Heart left ventricle (tissue), 16 donors: Measurements from ENCODE around the gene MAP4K5. TPM values are rescaled to one million over a fixed set of nuclear protein-coding genes. Genes with fewer than 3 reads are reported as not detected.

Source experiments
- ATAC-seq, 4 donors: fragments of 200-7000 bp; cut with Tn5 transposase; one replicate each; pipeline ENCODE4 v1.9.1; 2020 to 2022; ENCODE audit warnings: moderate library complexity in 4 of 4, mild to moderate bottlenecking in 3 of 4, moderate number of reproducible peaks in 1 of 4
- DNase-seq, 5 donors: peaks; one replicate each; pipeline ENCODE4 v3.0.0-alpha.2; 2020
- H3K27ac ChIP-seq, 12 donors: fragments of 200-600 bp; sonication (generic) in 4 of 12; one replicate each; pipeline versions ENCODE4 v1.5.0 to v1.8.0; 2016 to 2022; ENCODE audit warnings: mild to moderate bottlenecking in 2 of 12
- H3K27me3 ChIP-seq, 9 donors: fragments of 200-600 bp; sonication (generic) in 2 of 9; one replicate each; pipeline versions ENCODE4 v1.5.1 to v1.8.0; 2016 to 2022; ENCODE audit warnings: mild to moderate bottlenecking in 3 of 9
- H3K36me3 ChIP-seq, 9 donors: fragments of 200-600 bp; sonication (generic) in 2 of 9; one replicate each; pipeline versions ENCODE4 v1.5.0 to v1.8.0; 2018 to 2022; ENCODE audit warnings: mild to moderate bottlenecking in 2 of 9
- H3K4me1 ChIP-seq, 12 donors: fragments of 200-600 bp; sonication (generic) in 4 of 12; one replicate each; pipeline versions ENCODE4 v1.5.0 to v1.8.0; 2016 to 2022; ENCODE audit warnings: mild to moderate bottlenecking in 3 of 12
- H3K4me3 ChIP-seq, 12 donors: fragments of 200-600 bp; sonication (generic) in 4 of 12; one replicate each; pipeline versions ENCODE4 v1.5.0 to v1.8.0; 2017 to 2022; ENCODE audit warnings: mild to moderate bottlenecking in 9 of 12, moderate library complexity in 4 of 12
- H3K9me3 ChIP-seq, 12 donors: fragments of 200-600 bp; sonication (generic) in 4 of 12; one replicate each; pipeline versions ENCODE4 v1.5.0 to v1.8.0; 2016 to 2022; ENCODE audit warnings: mild to moderate bottlenecking in 1 of 12
- POLR2A ChIP-seq, 2 donors: fragments of 450-650 bp; IDR thresholded peaks; one replicate each; pipeline ENCODE4 v1.6.1; 2017; ENCODE audit warnings: antibody characterized with exemption in 2 of 2, mild to moderate bottlenecking in 2 of 2, moderate library complexity in 2 of 2
- WGBS, 4 donors: extraction: QIAGEN DNeasy Blood & Tissue Kit in 2 of 4; methylation state at CpG; one replicate each; pipeline versions ENCODE4 v1.1.5 to v1.1.7; 2013 to 2018; 5-methylcytosine and 5-hydroxymethylcytosine counted together
- intact Hi-C, 10 donors: fragments of 100-400 bp; cut with DNase I; formaldehyde crosslinking; loops; one replicate each; pipeline versions ENCODE4 v1.11.1 to v1.14.2; 2022
- polyA plus RNA-seq, 2 donors: library from polyadenylated mRNA; stranded (reverse); fragments of 200-250 nt; gene quantifications; one replicate each; pipeline ENCODE4 v1.2.3, GENCODE V29; 2013
- total RNA-seq, 9 donors: library from RNA; depleted of rRNA in 2 of 9; stranded (reverse); fragments of >200 nt in 2 of 9; fragmentation: NEBNext Ultra II Directional in 3 of 9; extraction: Animal tissue kit (Norgen Biotek cat#: 25700) in 3 of 9; gene quantifications; one replicate each; pipeline versions ENCODE4 v1.1.0 to v1.2.4, GENCODE V29; 2016 to 2023
- TF ChIP-seq, protein P1 (sequence below), 12 donors: fragments of 200-600 bp; sonication (generic) in 4 of 12; IDR thresholded peaks; one replicate each; pipeline versions ENCODE4 v1.5.0 to v1.8.0; 2018 to 2022; ENCODE audit warnings: antibody characterized with exemption in 12 of 12, mild to moderate bottlenecking in 5 of 12
- donor health status: ischemic (EF 13 %, LVEDD 7.1; RV severe dilation, severe dysfunction).
- donor health status: healthy with polysubstance abuse.
- donor health status: DM: no; HTN: yes; CAD: no.
- donor health status: DM: no; HTN: no; CAD: no.
- donor health status: ischemic (EF 25% LVEDD 6.9; RV normal size, moderate dysfunction).
- donor health status: ischemic (EF 25% LVEDD 5.7; RV mildly dilated, moderate dysfunction).
- donor health status: healthy.
- donor health status: DM: yes; HTN: yes; CAD: no.
- donor health status: ischemic (EF 35%, LVEDD 5.7; RV mildly dilated, moderate dysfunction).
- donor health status: nonischemic (EF 11% LVEDD 7.7; RV severe dilation, severe dysfunction).
- donor health status: DM: yes; HTN: yes; CAD: no.
- donor health status: PGD.
- donor health status: ischemic (EF 29% LVEDD 5.4; RV normal size, mild dysfunction).
- donor health status: nonischemic (EF 23%, LVEDD 6.1; RV moderate dilation, normal function).

Gene MAP4K5
- total and polyA plus RNA-seq, 11 donors, result 4.7 to 43.3 (median 16.6) TPM

- ATAC-seq, result no peak
- no peaks in the 10 kb centered on the region for H3K27me3 ChIP-seq
- peaks cover 0 to 61% (median 8%) of the 10 kb centered on the region in 12 donors for H3K4me1 ChIP-seq
- no peak for DNase-seq
- TF ChIP-seq, protein P1, sequence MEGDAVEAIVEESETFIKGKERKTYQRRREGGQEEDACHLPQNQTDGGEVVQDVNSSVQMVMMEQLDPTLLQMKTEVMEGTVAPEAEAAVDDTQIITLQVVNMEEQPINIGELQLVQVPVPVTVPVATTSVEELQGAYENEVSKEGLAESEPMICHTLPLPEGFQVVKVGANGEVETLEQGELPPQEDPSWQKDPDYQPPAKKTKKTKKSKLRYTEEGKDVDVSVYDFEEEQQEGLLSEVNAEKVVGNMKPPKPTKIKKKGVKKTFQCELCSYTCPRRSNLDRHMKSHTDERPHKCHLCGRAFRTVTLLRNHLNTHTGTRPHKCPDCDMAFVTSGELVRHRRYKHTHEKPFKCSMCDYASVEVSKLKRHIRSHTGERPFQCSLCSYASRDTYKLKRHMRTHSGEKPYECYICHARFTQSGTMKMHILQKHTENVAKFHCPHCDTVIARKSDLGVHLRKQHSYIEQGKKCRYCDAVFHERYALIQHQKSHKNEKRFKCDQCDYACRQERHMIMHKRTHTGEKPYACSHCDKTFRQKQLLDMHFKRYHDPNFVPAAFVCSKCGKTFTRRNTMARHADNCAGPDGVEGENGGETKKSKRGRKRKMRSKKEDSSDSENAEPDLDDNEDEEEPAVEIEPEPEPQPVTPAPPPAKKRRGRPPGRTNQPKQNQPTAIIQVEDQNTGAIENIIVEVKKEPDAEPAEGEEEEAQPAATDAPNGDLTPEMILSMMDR (IDR thresholded peaks at IDR 0.05), result no peak
- no peak for TF ChIP-seq POLR2A (IDR thresholded peaks at IDR 0.05)
- WGBS, 4 donors, result 85 to 91% (median 88%) methylated on average over 5 of the region's 5 CpGs
- peaks cover 0 to 7% (median 0%) of the 10 kb centered on the region in 9 donors for H3K36me3 ChIP-seq
- no peak overlapping the region for H3K4me3 ChIP-seq
- intact Hi-C loops, result no loop called here
- H3K27ac ChIP-seq, result peak overlapping the region in 1 of 12 donors; percentile 32
- H3K9me3 ChIP-seq, result no peaks in the 10 kb centered on the region
These were observed 8.9 kb downstream of the MAP4K5 start for GRCh38 chr14:50523271-50524041.

GRCh38 chr14:50521912-50522341, 10.4 kb downstream of the MAP4K5 start:
- WGBS, 4 donors, result 81 to 91% (median 87%) methylated on average over 1 of the region's 1 CpG
- Histone ChIP-seq H3K4me1 (peaks cover 0 to 54% (median 7%) of the 10 kb centered on the region in 12 donors), H3K27me3 (no peaks in the 10 kb centered on the region), H3K36me3 (peaks cover 0 to 7% (median 0%) of the 10 kb centered on the region in 9 donors), H3K27ac (peak overlapping the region in 3 of 12 donors; percentile 2 to 71 (median 51)), H3K4me3 (peak overlapping the region in 1 of 12 donors; percentile 6), H3K9me3 (no peaks in the 10 kb centered on the region)
- TF ChIP-seq POLR2A (IDR thresholded peaks at IDR 0.05), result no peak
- TF ChIP-seq, protein P1 (IDR thresholded peaks at IDR 0.05), result no peak
- ATAC-seq (no peak), DNase-seq (no peak)
- intact Hi-C loops, result no loop called here

- Histone ChIP-seq H3K27ac (peak overlapping the region in 4 of 12 donors; percentile 15 to 71 (median 52)), H3K36me3 (peaks cover 0 to 7% (median 0%) of the 10 kb centered on the region in 9 donors)
These were observed 11.2 kb downstream of the MAP4K5 start for GRCh38 chr14:50520947-50521815.

More at GRCh38 chr14:50520947-50521815, 11.2 kb downstream of the MAP4K5 start:
- Histone ChIP-seq H3K9me3 (no peaks in the 10 kb centered on the region), H3K4me1 (peaks cover 0 to 60% (median 7%) of the 10 kb centered on the region in 12 donors), H3K27me3 (no peaks in the 10 kb centered on the region), H3K4me3 (peak overlapping the region in 1 of 12 donors; percentile 6)
- 58 to 70% (median 67%) methylated on average over 5 of the region's 5 CpGs for WGBS, 4 donors
- ATAC-seq (peak in 3 of 4 donors; percentile 36 to 90 (median 63)), DNase-seq (no peak)
- TF ChIP-seq POLR2A (IDR thresholded peaks at IDR 0.05), result no peak
- TF ChIP-seq, protein P1 (IDR thresholded peaks at IDR 0.05), result no peak
- intact Hi-C loops, result no loop called here
